ENCODE data around the gene ADAMTS12.

GRCh38 chr5:33833237-33833575 lies 58.6 kb downstream of the ADAMTS12 start:
- TF ChIP-seq GATA2 (IDR thresholded peaks at IDR 0.05; ENCODE audit: low read depth, low read length) (no peak), GATA3 (IDR thresholded peaks at IDR 0.05; ENCODE audit: low read depth, low read length) (no peak)

Measured in SH-SY5Y (cell line).